GM21825 (cell line): ENCODE data around the gene SAP30L.

Experiments used
- ATAC-seq: cut with Tn5 transposase; IDR thresholded peaks from one replicate; pipeline ENCODE4 v1.9.1; 2021; ENCODE audit warnings: mild to moderate bottlenecking, moderate library complexity; ENCODE audit not compliant: unreplicated experiment

SAP30L gene

GRCh38 chr5:154505567-154505966, 59.8 kb downstream of the SAP30L start:
- ATAC-seq, result no peak

- ATAC-seq, result no peak
These were observed 60.4 kb downstream of the SAP30L start for GRCh38 chr5:154506049-154506715.

DNA sequence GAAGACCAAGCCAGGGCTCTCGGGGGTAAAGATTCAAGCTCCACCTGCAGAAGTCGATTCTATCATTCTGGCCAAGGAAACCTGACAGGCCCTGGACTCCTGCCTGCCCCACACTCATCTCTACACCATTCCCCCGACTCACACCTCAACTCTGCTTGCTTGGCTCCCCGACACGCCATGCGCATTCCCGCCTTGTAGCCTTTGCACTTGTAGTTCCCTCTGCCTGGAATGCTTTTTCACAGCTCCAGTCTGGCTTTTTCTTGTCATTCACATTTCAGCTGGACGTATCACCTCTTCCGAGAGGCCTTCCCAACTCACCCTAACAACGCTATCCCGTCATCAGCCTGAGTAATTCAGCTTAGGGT, 60.9 kb downstream of the SAP30L start:
- no peak for ATAC-seq

GRCh38 chr5:154508114-154508513, 62.3 kb downstream of the SAP30L start:
- ATAC-seq, result no peak

DNA sequence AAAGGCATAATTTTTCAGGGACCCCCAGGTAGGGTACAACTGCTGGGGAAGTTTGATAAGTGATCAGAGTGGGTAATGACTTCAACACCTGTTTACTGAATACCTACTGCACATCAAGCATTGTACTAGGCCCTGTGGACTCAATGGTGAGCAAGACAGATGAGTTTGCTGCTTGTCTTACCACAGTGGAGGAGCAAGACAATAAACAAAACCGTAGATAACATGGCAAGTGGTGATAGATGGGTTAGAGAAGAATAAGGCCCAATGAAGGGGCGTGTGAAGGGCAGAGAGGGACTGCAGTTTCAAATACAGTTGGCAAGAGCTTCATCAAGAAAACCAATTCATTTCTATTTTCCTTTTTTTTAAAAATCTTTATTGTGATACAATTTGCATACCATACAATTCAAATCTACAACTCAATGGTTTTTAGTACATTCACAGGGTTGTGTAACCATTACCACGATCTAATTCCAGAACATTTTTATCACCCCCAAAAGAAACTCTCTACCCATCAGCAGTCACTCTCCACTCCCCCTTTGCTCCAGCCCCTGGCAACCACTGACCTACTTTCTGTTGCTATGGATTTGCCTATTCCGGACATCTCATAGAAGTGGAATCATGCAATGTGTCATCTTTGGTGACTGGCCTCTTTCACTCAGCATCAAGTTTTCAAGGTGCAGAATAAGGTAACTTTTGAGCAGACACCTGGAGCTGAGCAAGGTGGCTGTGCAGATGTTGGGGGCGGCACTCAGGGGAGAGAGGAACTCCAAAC, 64.2 kb downstream of the SAP30L start:
- no peak for ATAC-seq
